GM19025 (cell line): Measurements from ENCODE around the gene PCID2.
"Not testable (repeated sequence)": the region's sequence is repeated elsewhere in the genome, so short reads cannot be mapped to it uniquely, and the experiment has no call there.

Source experiments
- ATAC-seq: cut with Tn5 transposase; IDR thresholded peaks from one replicate; pipeline ENCODE4 v1.9.1; 2021; ENCODE audit warnings: mild to moderate bottlenecking, low read depth, moderate library complexity; ENCODE audit not compliant: unreplicated experiment

The PCID2 gene

GRCh38 chr13:113208421-113209335, at the start of gene PCID2:
TSS of gene PCID2 (minus strand) at chr13:113208669. CDS start at chr13:113208634, 35 bp downstream.
- ATAC-seq = peak; percentile 62

GRCh38 chr13:113257908-113258307, 49.4 kb upstream of the PCID2 start:
- not testable (repeated sequence) for ATAC-seq

- no peak for ATAC-seq
These were observed 44.1 kb upstream of the PCID2 start for GRCh38 chr13:113252516-113253095.

- no peak for ATAC-seq
These were observed 37.7 kb upstream of the PCID2 start for GRCh38 chr13:113245849-113246796.

GRCh38 chr13:113243847-113244246, 35.4 kb upstream of the PCID2 start:
- no peak for ATAC-seq

GRCh38 chr13:113241623-113242022, 33.2 kb upstream of the PCID2 start:
- ATAC-seq = not testable (repeated sequence)

- no peak for ATAC-seq
These were observed 31.5 kb upstream of the PCID2 start for GRCh38 chr13:113239986-113240385.

GRCh38 chr13:113239357-113239756, 30.9 kb upstream of the PCID2 start:
- ATAC-seq = no peak

GRCh38 chr13:113238536-113238935, 30.1 kb upstream of the PCID2 start:
- no peak for ATAC-seq

- ATAC-seq = no peak
These were observed 24.6 kb upstream of the PCID2 start for GRCh38 chr13:113233101-113233500.

GRCh38 chr13:113232208-113233003, 23.9 kb upstream of the PCID2 start:
- no peak for ATAC-seq

GRCh38 chr13:113231306-113232207, 23.1 kb upstream of the PCID2 start:
- no peak for ATAC-seq

- no peak for ATAC-seq
These were observed 21.3 kb upstream of the PCID2 start for GRCh38 chr13:113229791-113230190.

GRCh38 chr13:113229161-113229560, 20.7 kb upstream of the PCID2 start:
- ATAC-seq = no peak

GRCh38 chr13:113226873-113227450, 18.5 kb upstream of the PCID2 start:
- no peak for ATAC-seq

GRCh38 chr13:113225515-113225914, 17.0 kb upstream of the PCID2 start:
- no peak for ATAC-seq

- ATAC-seq = no peak
These were observed 16.0 kb upstream of the PCID2 start for GRCh38 chr13:113224486-113224885.

GRCh38 chr13:113223070-113223469, 14.6 kb upstream of the PCID2 start:
- ATAC-seq = no peak

GRCh38 chr13:113220877-113221276, 12.4 kb upstream of the PCID2 start:
- no peak for ATAC-seq
